T-helper 2 cell treated with Interferon-gamma antibody and Interleukin-4, amounts not matched to agents 5 μg/mL and 100 μg/mL, for 36 hours (primary cell): Measurements from ENCODE around the gene OR4C13.
"Not testable (repeated sequence)": the region's sequence is repeated elsewhere in the genome, so short reads cannot be mapped to it uniquely, and the experiment has no call there.

Experiments
- DNase-seq: peaks from one replicate; pipeline ENCODE4 v3.0.0; 2021; ENCODE audit warnings: low spot score
- H3K27ac Mint-ChIP-seq: one replicate; pipeline ENCODE4 v1.8.0; 2021; ENCODE audit warnings: mild to moderate bottlenecking, mixed read lengths
- H3K27me3 Mint-ChIP-seq: one replicate; pipeline ENCODE4 v1.8.0; 2021; ENCODE audit warnings: low read depth, mixed read lengths
- H3K36me3 Mint-ChIP-seq: one replicate; pipeline ENCODE4 v1.8.0; 2021; ENCODE audit warnings: low read depth, mixed read lengths
- H3K4me1 Mint-ChIP-seq: one replicate; pipeline ENCODE4 v1.8.0; 2021; ENCODE audit warnings: low read depth, mixed read lengths
- H3K4me3 Mint-ChIP-seq: one replicate; pipeline ENCODE4 v1.8.0; 2022; ENCODE audit warnings: mild to moderate bottlenecking, moderate library complexity, mixed read lengths
- H3K9me3 Mint-ChIP-seq: one replicate; pipeline ENCODE4 v1.8.0; 2021; ENCODE audit warnings: mixed read lengths

OR4C13 gene

DNA sequence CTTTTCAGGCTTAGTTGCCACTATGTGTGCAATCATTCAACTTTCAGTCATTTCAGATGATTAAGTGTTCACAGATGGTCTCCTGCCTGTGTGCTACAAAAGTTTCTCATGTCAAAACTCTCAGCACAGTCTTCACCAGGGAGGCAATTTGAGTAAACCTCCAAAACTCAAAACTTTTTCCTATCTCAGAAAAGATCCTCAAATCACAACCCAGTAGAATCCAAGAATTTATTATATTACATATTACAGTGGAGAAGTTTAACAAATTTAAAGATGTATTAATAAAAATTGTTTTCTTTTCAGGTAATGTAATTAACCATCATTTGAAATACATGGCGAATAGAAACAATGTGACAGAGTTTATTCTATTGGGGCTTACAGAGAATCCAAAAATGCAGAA lies at the start of gene OR4C13:
TSS of gene OR4C13 (plus strand) at position 301 of the 400 bp plus-strand sequence. CDS start at position 333, 32 bp downstream.
- DNase-seq = no peak
- Mint-ChIP-seq H3K4me3 (no peak within 1 kb of the TSS), H3K27me3 (no peaks in the 10 kb centered on the region), H3K4me1 (no peaks in the 10 kb centered on the region), H3K27ac (no peak within 1 kb of the TSS), H3K36me3 (no peaks in the 10 kb centered on the region), H3K9me3 (peaks cover 38% of the 10 kb centered on the region)

DNA sequence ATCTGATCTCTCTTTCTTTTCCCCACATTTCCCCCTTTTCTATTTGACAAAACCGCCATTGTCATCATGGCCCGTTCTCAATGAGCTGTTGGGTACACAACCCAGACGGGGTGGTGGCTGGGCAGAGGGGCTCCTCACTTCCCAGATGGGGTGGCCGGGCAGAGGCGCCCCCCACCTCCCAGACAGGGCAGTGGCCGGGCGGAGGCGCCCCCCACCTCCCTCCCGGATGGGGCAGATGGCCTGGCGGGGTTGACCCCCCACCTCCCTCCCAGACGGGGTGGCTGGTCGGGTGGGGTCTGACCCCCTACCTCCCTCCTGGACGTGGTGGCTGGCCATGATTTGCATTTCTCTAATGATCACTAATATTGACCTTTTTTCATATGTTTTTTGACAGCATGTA lies 40.7 kb upstream of the OR4C13 start:
- not testable (repeated sequence) for H3K4me1 Mint-ChIP-seq, DNase-seq, H3K27ac Mint-ChIP-seq, H3K36me3 Mint-ChIP-seq, H3K4me3 Mint-ChIP-seq, H3K27me3 Mint-ChIP-seq
- H3K9me3 Mint-ChIP-seq = peaks cover 33% of the 10 kb centered on the region

DNA sequence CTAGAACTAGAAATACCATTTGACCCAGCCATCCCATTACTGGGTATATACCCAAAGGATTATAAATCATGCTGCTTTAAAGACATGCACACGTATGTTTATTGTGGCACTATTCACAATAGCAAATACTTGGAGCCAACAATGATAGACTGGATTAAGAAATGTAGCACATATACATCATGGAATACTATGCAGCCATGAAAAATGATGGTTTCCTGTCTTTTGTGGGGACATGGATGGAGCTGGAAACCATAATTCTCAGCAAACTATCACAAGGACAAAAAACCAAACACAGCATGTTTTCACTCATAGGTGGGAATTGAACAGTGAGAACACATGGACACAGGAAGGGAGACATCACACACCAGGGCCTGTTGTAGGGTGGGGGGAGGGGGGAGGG lies 3.5 kb upstream of the OR4C13 start:
- H3K4me1 Mint-ChIP-seq, H3K4me3 Mint-ChIP-seq, DNase-seq, H3K27ac Mint-ChIP-seq, H3K27me3 Mint-ChIP-seq, H3K36me3 Mint-ChIP-seq: not testable (repeated sequence)
- H3K9me3 Mint-ChIP-seq = peaks cover 30% of the 10 kb centered on the region

DNA sequence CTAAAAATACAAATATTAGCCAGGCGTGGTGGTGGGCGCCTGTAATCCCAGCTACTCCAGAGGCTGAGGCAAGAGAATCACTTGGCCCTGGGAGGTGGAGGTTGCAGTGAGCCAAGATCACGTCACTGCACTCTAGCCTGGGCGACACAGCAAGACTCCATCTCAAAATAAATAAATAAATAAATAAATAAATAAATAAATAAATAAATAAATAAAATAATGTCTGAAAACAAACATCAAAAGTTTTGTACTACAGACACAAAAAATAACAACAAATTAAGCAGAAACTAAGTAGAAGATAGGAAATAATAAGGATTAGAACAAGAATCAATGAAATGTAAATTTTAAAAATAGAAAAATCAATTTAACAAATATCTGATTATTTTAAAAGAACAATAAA lies 21.2 kb downstream of the OR4C13 start:
- not testable (repeated sequence) for H3K4me1 Mint-ChIP-seq, H3K27me3 Mint-ChIP-seq, DNase-seq, H3K4me3 Mint-ChIP-seq, H3K36me3 Mint-ChIP-seq, H3K27ac Mint-ChIP-seq
- peaks cover 25% of the 10 kb centered on the region for H3K9me3 Mint-ChIP-seq

DNA sequence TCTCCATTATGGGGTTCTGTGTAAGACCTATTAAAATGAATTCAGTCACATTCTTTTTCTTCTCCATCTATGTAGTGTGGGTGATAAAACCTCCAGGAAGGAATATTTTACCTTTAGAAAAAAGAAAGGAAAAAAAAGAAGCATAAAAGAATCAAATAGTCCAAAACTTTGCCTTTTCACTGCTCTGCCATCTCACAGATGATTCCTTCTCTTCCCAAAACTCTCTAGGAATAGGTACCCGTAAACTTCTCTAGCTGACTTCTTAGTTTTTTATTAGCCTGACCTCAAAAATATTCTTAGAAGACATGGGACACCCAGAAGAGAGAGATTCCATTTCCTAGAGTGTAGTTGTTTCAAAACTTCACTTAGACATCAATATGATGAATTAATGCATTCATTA lies 30.2 kb downstream of the OR4C13 start, which contains the start of gene OR4C12:
TSS of gene OR4C12 (minus strand) at position 101 of the 400 bp plus-strand sequence. CDS start at position 67, 34 bp downstream.
- H3K27ac Mint-ChIP-seq, H3K27me3 Mint-ChIP-seq, H3K4me3 Mint-ChIP-seq, H3K36me3 Mint-ChIP-seq, H3K4me1 Mint-ChIP-seq, DNase-seq: not testable (repeated sequence)
- peaks cover 40% of the 10 kb centered on the region for H3K9me3 Mint-ChIP-seq

DNA sequence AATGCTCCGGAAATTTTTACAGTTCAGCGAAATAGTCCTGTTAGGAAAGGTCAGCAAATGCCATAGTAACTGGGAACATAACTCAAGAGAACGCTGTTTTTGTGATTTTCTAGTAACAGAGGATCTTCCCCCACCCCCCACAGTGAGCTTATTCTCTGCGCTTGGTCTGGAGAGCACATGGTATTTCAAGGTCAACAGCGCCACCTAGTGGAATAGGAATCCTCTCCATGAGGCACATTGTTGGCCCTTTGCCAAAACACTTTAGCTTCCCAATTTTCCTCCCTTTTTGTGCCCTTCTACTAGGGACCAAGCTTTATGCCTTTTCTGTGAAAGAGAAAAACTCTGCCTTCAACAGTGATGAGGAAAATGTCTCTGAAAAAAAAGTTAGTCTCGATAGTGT lies 43.4 kb downstream of the OR4C13 start:
- DNase-seq = no peak
- no peaks in the 10 kb centered on the region for H3K36me3 Mint-ChIP-seq
- no peaks in the 10 kb centered on the region for H3K4me1 Mint-ChIP-seq
- no peaks in the 10 kb centered on the region for H3K27me3 Mint-ChIP-seq
- H3K4me3 Mint-ChIP-seq = no peak overlapping the region
- H3K27ac Mint-ChIP-seq = no peak overlapping the region
- H3K9me3 Mint-ChIP-seq = peaks cover 10% of the 10 kb centered on the region
